GM19452 (cell line): ENCODE measurements around the gene IL17RC.
A peak's percentile ranks its signal among the peaks of the same experiment; 100 is the strongest.

Source experiments
- ATAC-seq: cut with Tn5 transposase; IDR thresholded peaks from one replicate; pipeline ENCODE4 v1.9.1; 2021; ENCODE audit not compliant: unreplicated experiment

The IL17RC gene

GRCh38 chr3:9942934-9943690 lies 26.2 kb downstream of the IL17RC start:
- no peak for ATAC-seq

- ATAC-seq = no peak
These were observed 27.4 kb downstream of the IL17RC start for GRCh38 chr3:9944271-9944670.

- no peak for ATAC-seq
These were observed 28.5 kb downstream of the IL17RC start for GRCh38 chr3:9945358-9945757.

- no peak for ATAC-seq
These were observed 29.5 kb downstream of the IL17RC start for GRCh38 chr3:9946112-9947024.

GRCh38 chr3:9947025-9947995 lies 30.4 kb downstream of the IL17RC start:
- ATAC-seq = no peak

GRCh38 chr3:9948586-9948985 lies 31.7 kb downstream of the IL17RC start:
- ATAC-seq = no peak

- no peak for ATAC-seq
These were observed 32.2 kb downstream of the IL17RC start for GRCh38 chr3:9949115-9949514.

- no peak for ATAC-seq
These were observed 32.7 kb downstream of the IL17RC start for GRCh38 chr3:9949626-9950025.

GRCh38 chr3:9951126-9951525 lies 34.2 kb downstream of the IL17RC start:
- peak; percentile 27 for ATAC-seq

- peak; percentile 19 for ATAC-seq
These were observed 34.7 kb downstream of the IL17RC start for GRCh38 chr3:9951598-9951961.

- ATAC-seq = peak; percentile 75
These were observed 35.3 kb downstream of the IL17RC start, which contains the start of gene PRRT3 for GRCh38 chr3:9951962-9952805. TSS of gene PRRT3 (minus strand) at chr3:9952408. CDS start at chr3:9950115, 2,293 bp downstream.

- no peak for ATAC-seq
These were observed 38.2 kb downstream of the IL17RC start for GRCh38 chr3:9955067-9955502.

- no peak for ATAC-seq
These were observed 38.9 kb downstream of the IL17RC start for GRCh38 chr3:9955611-9956352.

GRCh38 chr3:9957214-9957613 lies 40.3 kb downstream of the IL17RC start:
- ATAC-seq = no peak

GRCh38 chr3:9965200-9965875 lies 48.4 kb downstream of the IL17RC start:
- no peak for ATAC-seq

GRCh38 chr3:9966841-9967240 lies 49.9 kb downstream of the IL17RC start:
- no peak for ATAC-seq

GRCh38 chr3:9969632-9970019 lies 52.7 kb downstream of the IL17RC start:
- no peak for ATAC-seq

- ATAC-seq = no peak
These were observed 53.2 kb downstream of the IL17RC start for GRCh38 chr3:9970020-9970652.
